H1 (cell line): ENCODE results near the gene OPCML.

Experiments
- CTCF ChIP-seq, 3 experiments: IDR thresholded peaks; 1 replicate in 2 of 3; 2 replicates in 1 of 3; pipeline versions ENCODE4 v1.5.1 to v1.6.1; 2011; ENCODE audit warnings: low read length in 3 of 3, mild to moderate bottlenecking in 3 of 3, inconsistent platforms in 2 of 3, low read depth in 1 of 3, moderate library complexity in 1 of 3; ENCODE audit not compliant: insufficient read depth in 1 of 3; ENCODE audit errors: control extremely low read depth in 1 of 3
- EZH2 ChIP-seq: fragments of 200-600 bp; sonication (generic); IDR thresholded peaks from 2 replicates; pipeline ENCODE4 v1.7.1; 2012; ENCODE audit warnings: low read depth, mild to moderate bottlenecking, moderate library complexity, low read length, inconsistent platforms; ENCODE audit not compliant: severe bottlenecking
- NRF1 ChIP-seq: IDR thresholded peaks from 2 replicates; pipeline ENCODE4 v1.6.1; 2011; ENCODE audit warnings: mild to moderate bottlenecking, low read depth, low read length, improper control_type of control experiment
- POLR2A ChIP-seq, 2 experiments: IDR thresholded peaks; 1 replicate in 1 of 2; 2 replicates in 1 of 2; pipeline ENCODE4 v1.6.1; 2011; ENCODE audit warnings: low read depth in 2 of 2, low read length in 2 of 2, mild to moderate bottlenecking in 2 of 2; ENCODE audit errors: control extremely low read depth in 1 of 2
- RAD21 ChIP-seq, 2 experiments: IDR thresholded peaks in 1 of 2; conservative IDR thresholded peaks in 1 of 2; 2 replicates each; pipeline ENCODE4 v1.6.1; 2011; ENCODE audit warnings: low read depth in 2 of 2, low read length in 2 of 2, improper control_type of control experiment in 1 of 2, inconsistent platforms in 1 of 2, mild to moderate bottlenecking in 1 of 2, moderate library complexity in 1 of 2
- RBBP5 ChIP-seq: IDR thresholded peaks from 2 replicates; pipeline ENCODE4 v1.7.1; 2012; ENCODE audit warnings: low read depth, mild to moderate bottlenecking, inconsistent platforms, low read length, moderate library complexity, borderline replicate concordance

GRCh38 chr11:133053124-133053776, 479.1 kb downstream of the OPCML start:
- TF ChIP-seq CTCF (IDR thresholded peaks at IDR 0.05; ENCODE audit: control extremely low read depth in 1 of 3, insufficient read depth in 1 of 3, low read depth in 1 of 3, low read length in 3 of 3) (no peak), POLR2A (IDR thresholded peaks at IDR 0.05; ENCODE audit: control extremely low read depth in 1 of 2, low read depth in 2 of 2, low read length in 2 of 2) (no peak), EZH2 (no peak), RAD21 (IDR thresholded peaks at IDR 0.05 in 1 of 2, conservative IDR thresholded peaks at IDR 0.05 in 1 of 2; ENCODE audit: low read depth in 2 of 2, low read length in 2 of 2) (no peak), NRF1 (no peak), RBBP5 (no peak)
